SU-DHL-6 (cell line): ENCODE measurements around the gene KNCN.
A peak's percentile ranks its signal among the peaks of the same experiment; 100 is the strongest.

Experiments used
- H2AFZ ChIP-seq: fragments of 200-600 bp; sonication (generic); 2 replicates; pipeline ENCODE4 v1.6.1; 2014; ENCODE audit warnings: low read depth, mild to moderate bottlenecking, moderate library complexity, mixed read lengths, antibody characterized with exemption, low read length; ENCODE audit not compliant: severe bottlenecking
- H3F3A ChIP-seq: fragments of 200-600 bp; shearing (Covaris generic); 2 replicates; pipeline ENCODE4 v1.6.0; 2016; ENCODE audit warnings: antibody characterized with exemption, mild to moderate bottlenecking; ENCODE audit not compliant: insufficient read depth
- H3K27ac ChIP-seq: fragments of 200-600 bp; sonication (generic); 2 replicates; pipeline ENCODE4 v1.5.1; 2016; ENCODE audit warnings: low read depth, mild to moderate bottlenecking, low read length, moderate library complexity, mixed read lengths
- H3K27me3 ChIP-seq: fragments of 200-600 bp; sonication (generic), shearing (Covaris generic); 2 replicates; pipeline ENCODE4 v1.6.0; 2014; ENCODE audit warnings: mild to moderate bottlenecking, low read length
- H3K36me3 ChIP-seq: fragments of 200-600 bp; sonication (generic); 2 replicates; pipeline ENCODE4 v1.6.1; 2014; ENCODE audit warnings: mild to moderate bottlenecking, low read length, mixed read lengths
- H3K4me2 ChIP-seq: fragments of 300-600, 200-600 bp; shearing (Covaris generic), sonication (generic); 2 replicates; pipeline ENCODE4 v1.6.0; 2014; ENCODE audit warnings: low read length, low read depth, mild to moderate bottlenecking; ENCODE audit not compliant: poor library complexity, severe bottlenecking
- H3K4me3 ChIP-seq: fragments of 200-600 bp; sonication (generic); 2 replicates; pipeline ENCODE4 v1.5.1; 2014; ENCODE audit warnings: antibody characterized with exemption, low read length, mild to moderate bottlenecking, mixed read lengths; ENCODE audit not compliant: insufficient read depth, poor library complexity, severe bottlenecking
- H3K79me2 ChIP-seq: fragments of 200-600 bp; sonication (generic); 2 replicates; pipeline ENCODE4 v1.6.1; 2014; ENCODE audit warnings: mild to moderate bottlenecking, low read length, moderate library complexity; ENCODE audit not compliant: insufficient read depth
- H3K9ac ChIP-seq: fragments of 200-600 bp; sonication (generic); 2 replicates; pipeline ENCODE4 v1.7.0; 2014; ENCODE audit warnings: mild to moderate bottlenecking, low read length
- H3K9me2 ChIP-seq: fragments of 200-600 bp; sonication (generic); replicated peaks from 2 replicates; pipeline ENCODE4 v1.6.1; 2014; ENCODE audit warnings: low read length; ENCODE audit not compliant: insufficient read depth
- H3K9me3 ChIP-seq: fragments of 200-600 bp; sonication (generic); 2 replicates; pipeline ENCODE4 v1.6.1; 2014; ENCODE audit warnings: low read length, mixed read lengths; ENCODE audit not compliant: insufficient read depth
- H4K20me1 ChIP-seq: fragments of 200-600 bp; sonication (generic); 2 replicates; pipeline ENCODE4 v1.6.1; 2014; ENCODE audit warnings: low read depth, mild to moderate bottlenecking, antibody characterized with exemption, low read length, moderate library complexity, mixed read lengths
- CTCF ChIP-seq: fragments of 200-600 bp; sonication (generic); IDR thresholded peaks from one replicate; pipeline ENCODE4 v1.5.1; 2017; ENCODE audit warnings: antibody characterized with exemption, mild to moderate bottlenecking, low read length, moderate library complexity; ENCODE audit not compliant: insufficient read depth, poor library complexity, severe bottlenecking
- EZH2phosphoT487 ChIP-seq: fragments of 200-600 bp; sonication (generic), shearing (Covaris generic); conservative IDR thresholded peaks from 2 replicates; pipeline ENCODE4 v1.6.1; 2018; ENCODE audit warnings: mild to moderate bottlenecking, antibody characterized with exemption, low read length, moderate library complexity, mixed read lengths

Gene KNCN

GRCh38 chr1:46549697-46550681 is 1.5 kb downstream of the KNCN start:
- TF ChIP-seq EZH2phosphoT487 (no peak), CTCF (no peak)
- H3K9me2 ChIP-seq = no peaks in the 10 kb centered on the region
- H4K20me1 ChIP-seq = no peaks in the 10 kb centered on the region
- no peaks in the 10 kb centered on the region for H3K79me2 ChIP-seq
- no peaks in the 10 kb centered on the region for H3F3A ChIP-seq
- no peak overlapping the region for H3K9ac ChIP-seq
- no peaks in the 10 kb centered on the region for H3K27me3 ChIP-seq
- H3K27ac ChIP-seq = no peak overlapping the region
- H3K36me3 ChIP-seq = no peaks in the 10 kb centered on the region
- no peak overlapping the region for H3K4me2 ChIP-seq
- H3K9me3 ChIP-seq = no peaks in the 10 kb centered on the region
- no peak overlapping the region for H2AFZ ChIP-seq
- H3K4me3 ChIP-seq = no peak overlapping the region

- no peaks in the 10 kb centered on the region for H3K9me2 ChIP-seq
- TF ChIP-seq EZH2phosphoT487 = no peak
- TF ChIP-seq CTCF = peak; percentile 65
- H3K9me3 ChIP-seq = no peaks in the 10 kb centered on the region
- H3K4me3 ChIP-seq = no peak overlapping the region
- H2AFZ ChIP-seq = no peak overlapping the region
- no peaks in the 10 kb centered on the region for H3K79me2 ChIP-seq
- H3K4me2 ChIP-seq = peak overlapping the region; percentile 24
- no peaks in the 10 kb centered on the region for H3K36me3 ChIP-seq
- H3K27ac ChIP-seq = no peak overlapping the region
- no peaks in the 10 kb centered on the region for H3F3A ChIP-seq
- no peaks in the 10 kb centered on the region for H4K20me1 ChIP-seq
- H3K9ac ChIP-seq = no peak overlapping the region
- no peaks in the 10 kb centered on the region for H3K27me3 ChIP-seq
Observed at GRCh38 chr1:46547481-46548383, 3.7 kb downstream of the KNCN start.

- H3K4me2 ChIP-seq = no peak overlapping the region
Observed at GRCh38 chr1:46546210-46546609, 5.2 kb downstream of the KNCN start.

More at GRCh38 chr1:46546210-46546609, 5.2 kb downstream of the KNCN start:
- no peak overlapping the region for H3K9ac ChIP-seq
- no peaks in the 10 kb centered on the region for H3K9me2 ChIP-seq
- TF ChIP-seq EZH2phosphoT487 (no peak), CTCF (no peak)
- no peak overlapping the region for H2AFZ ChIP-seq
- no peaks in the 10 kb centered on the region for H3F3A ChIP-seq
- H4K20me1 ChIP-seq = no peaks in the 10 kb centered on the region
- no peak overlapping the region for H3K4me3 ChIP-seq
- no peaks in the 10 kb centered on the region for H3K36me3 ChIP-seq
- no peak overlapping the region for H3K27ac ChIP-seq
- H3K27me3 ChIP-seq = no peaks in the 10 kb centered on the region
- H3K9me3 ChIP-seq = no peaks in the 10 kb centered on the region
- no peaks in the 10 kb centered on the region for H3K79me2 ChIP-seq
